RWPE1 (cell line): ENCODE results near the gene TBL3.

Source experiments
- CTCF ChIA-PET: fragments of 350-600 bp; sonication (Branson Sonifier 250); formaldehyde crosslinking; extraction: SDS; loops from one replicate; lab custom pipeline; 2021; lab: Yijun Ruan, JAX
- POLR2A ChIA-PET: fragments of 400-600 bp; formaldehyde crosslinking; extraction: SDS; loops from one replicate; lab custom pipeline; 2020; ENCODE audit warnings: antibody characterized with exemption; ENCODE audit not compliant: low non-redundant PET; lab: Yijun Ruan, JAX
- DNase-seq: peaks from one replicate; pipeline ENCODE4 v3.0.0; 2012; ENCODE audit warnings: low spot score
- H3K27ac ChIP-seq: fragments of 450-650 bp; 2 replicates; pipeline ENCODE4 v1.5.1; 2017
- TF ChIP-seq, protein P1 (sequence below): fragments of 450-650 bp; conservative IDR thresholded peaks from 2 replicates; pipeline ENCODE4 v1.5.1; 2017; ENCODE audit warnings: low read depth, mild to moderate bottlenecking

The TBL3 gene

DNA sequence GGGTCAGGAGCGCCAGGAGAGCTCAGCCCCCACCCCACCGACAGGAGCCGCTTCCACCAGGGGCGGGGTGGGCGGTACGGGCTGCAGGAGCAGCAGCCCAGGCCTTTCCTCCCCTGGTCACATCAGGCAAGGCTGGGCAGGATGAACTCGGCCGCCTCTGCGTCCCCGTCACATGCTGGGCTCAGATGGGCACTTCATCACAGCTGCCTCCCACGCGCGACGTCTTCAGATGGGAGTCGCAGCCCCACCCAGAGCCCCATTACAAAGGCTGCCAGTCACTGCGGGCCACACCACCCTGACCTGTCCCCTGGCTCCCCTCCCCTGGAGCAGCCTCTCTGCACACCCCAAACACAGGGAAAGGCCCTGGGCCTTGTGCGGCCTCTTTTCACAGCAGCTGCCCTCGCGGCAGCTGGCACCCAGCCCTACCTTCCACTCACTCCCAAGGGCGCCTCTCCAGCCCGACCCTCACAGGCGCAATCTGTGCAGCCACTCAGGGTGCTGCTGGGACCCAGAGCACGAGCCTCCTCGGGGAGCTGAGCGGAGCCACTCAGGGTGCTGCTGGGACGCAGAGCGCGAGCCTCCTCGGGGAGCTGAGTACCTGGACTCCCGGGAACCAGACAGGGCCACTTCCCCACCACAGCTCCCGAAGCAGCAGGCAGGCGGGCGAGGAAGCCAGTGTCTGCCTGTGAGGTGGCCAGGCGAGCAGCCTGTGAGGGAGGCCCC lies 33.1 kb downstream of the TBL3 start:
- ChIA-PET CTCF (interaction anchor here (0.6 to 2.5 kb wide), 4 partner anchors 136 to 202 kb away, joined by 3 to 17 read pairs (median 4); no protein-coding TSS in a partner anchor), POLR2A (interaction anchor here (0.7 kb wide), 1 partner anchor 12 kb away, joined by 3 read pairs; no protein-coding TSS in a partner anchor)
- TF ChIP-seq, protein P1, sequence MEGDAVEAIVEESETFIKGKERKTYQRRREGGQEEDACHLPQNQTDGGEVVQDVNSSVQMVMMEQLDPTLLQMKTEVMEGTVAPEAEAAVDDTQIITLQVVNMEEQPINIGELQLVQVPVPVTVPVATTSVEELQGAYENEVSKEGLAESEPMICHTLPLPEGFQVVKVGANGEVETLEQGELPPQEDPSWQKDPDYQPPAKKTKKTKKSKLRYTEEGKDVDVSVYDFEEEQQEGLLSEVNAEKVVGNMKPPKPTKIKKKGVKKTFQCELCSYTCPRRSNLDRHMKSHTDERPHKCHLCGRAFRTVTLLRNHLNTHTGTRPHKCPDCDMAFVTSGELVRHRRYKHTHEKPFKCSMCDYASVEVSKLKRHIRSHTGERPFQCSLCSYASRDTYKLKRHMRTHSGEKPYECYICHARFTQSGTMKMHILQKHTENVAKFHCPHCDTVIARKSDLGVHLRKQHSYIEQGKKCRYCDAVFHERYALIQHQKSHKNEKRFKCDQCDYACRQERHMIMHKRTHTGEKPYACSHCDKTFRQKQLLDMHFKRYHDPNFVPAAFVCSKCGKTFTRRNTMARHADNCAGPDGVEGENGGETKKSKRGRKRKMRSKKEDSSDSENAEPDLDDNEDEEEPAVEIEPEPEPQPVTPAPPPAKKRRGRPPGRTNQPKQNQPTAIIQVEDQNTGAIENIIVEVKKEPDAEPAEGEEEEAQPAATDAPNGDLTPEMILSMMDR: no peak
- DNase-seq: no peak
- H3K27ac ChIP-seq: peak overlapping the region; percentile 98

DNA sequence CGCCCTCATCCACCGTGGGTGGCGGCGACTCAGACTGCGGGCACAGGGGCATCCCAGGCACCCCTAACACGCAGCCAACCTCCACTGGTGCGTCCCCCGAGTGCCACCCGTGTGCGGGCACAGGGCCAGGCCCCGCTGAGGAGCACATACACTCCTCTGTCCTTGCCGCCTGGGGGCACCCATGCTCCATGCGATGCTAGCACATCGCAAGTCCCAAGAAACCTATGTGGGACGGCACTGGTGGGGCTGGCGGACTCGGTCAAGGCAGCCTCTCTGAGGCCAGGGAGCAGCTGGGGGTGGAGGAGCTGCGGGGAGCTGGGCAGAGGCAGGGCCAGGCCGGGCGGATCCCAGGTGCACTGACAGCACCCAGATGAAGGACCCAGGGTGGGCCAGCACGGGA lies 33.8 kb downstream of the TBL3 start:
- CTCF ChIA-PET: interaction anchor here (0.5 to 2.5 kb wide), 2 partner anchors 135 to 163 kb away, joined by 3 to 17 read pairs; no protein-coding TSS in a partner anchor
- DNase-seq: no peak
- POLR2A ChIA-PET: no interaction called here
- peak overlapping the region; percentile 98 for H3K27ac ChIP-seq
- TF ChIP-seq, protein P1: no peak

DNA sequence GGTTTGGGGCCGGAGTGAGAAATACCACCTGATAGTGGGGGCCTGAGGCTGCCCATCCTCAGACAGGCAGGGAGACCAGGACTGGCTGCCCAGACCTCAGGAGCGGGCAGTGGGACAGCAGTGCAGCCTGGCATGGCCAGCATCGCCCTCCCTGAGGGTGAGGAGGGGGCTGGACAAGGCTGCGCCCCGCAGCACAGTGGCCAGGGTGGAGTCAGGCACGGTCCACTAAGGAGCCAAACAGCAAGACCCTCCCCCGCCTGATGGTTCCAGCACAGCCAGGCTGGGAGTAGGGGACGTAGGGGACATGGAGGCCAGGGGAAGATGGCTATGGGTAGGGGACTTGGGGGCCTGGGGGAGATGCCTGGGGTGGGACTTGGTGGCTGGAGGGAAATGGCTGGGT lies 34.5 kb downstream of the TBL3 start:
- TF ChIP-seq, protein P1: no peak
- no peak for DNase-seq
- peak overlapping the region; percentile 98 for H3K27ac ChIP-seq
- POLR2A ChIA-PET: no interaction called here
- CTCF ChIA-PET: no interaction called here

DNA sequence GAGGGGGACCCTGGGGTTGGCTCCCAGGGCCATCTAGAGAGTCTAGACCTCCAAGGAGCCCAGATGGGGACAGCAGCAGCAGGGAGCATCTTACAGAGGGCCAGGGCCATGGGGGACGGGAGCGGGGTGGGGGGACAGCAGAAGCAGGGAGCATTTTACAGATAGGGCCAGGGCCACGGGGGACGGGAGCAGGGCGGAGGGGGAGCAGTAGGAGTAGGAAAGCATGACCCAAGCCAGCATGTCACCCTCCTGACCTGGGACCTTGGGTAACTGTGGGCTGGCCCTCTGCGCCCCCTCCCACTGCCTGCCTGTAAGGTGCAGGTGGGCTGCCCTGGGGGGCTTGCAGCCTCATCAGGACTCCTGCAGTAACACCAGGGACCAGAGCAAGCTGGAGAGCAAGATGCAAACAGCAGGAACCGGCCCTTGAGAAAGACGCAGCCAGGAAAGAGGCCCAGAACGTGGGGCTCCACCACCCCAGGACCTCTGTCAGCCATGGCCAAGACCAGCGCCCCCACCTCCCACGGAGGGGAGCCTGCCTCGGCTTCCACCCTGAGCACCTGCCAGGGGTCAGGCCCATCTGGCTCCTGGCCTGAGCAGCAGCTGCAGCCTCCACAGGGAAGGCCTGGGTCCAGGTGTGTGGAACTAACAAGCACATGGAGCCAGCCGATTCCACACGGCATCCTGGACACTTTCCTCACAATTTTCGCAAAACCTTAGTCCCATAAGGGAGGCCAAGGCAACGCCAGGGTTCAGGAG lies 35.4 kb downstream of the TBL3 start:
- H3K27ac ChIP-seq: peak overlapping the region; percentile 98
- POLR2A ChIA-PET: interaction anchor here (0.6 to 1.2 kb wide), 3 partner anchors 14 to 148 kb away, joined by 3 to 8 read pairs (median 3); partner anchors contain the start of genes RPS2 and TRAF7
- TF ChIP-seq, protein P1: no peak
- CTCF ChIA-PET: interaction anchor here (0.6 kb wide), 3 partner anchors 14 to 58 kb away, joined by 3 read pairs; no protein-coding TSS in a partner anchor
- DNase-seq: no peak

DNA sequence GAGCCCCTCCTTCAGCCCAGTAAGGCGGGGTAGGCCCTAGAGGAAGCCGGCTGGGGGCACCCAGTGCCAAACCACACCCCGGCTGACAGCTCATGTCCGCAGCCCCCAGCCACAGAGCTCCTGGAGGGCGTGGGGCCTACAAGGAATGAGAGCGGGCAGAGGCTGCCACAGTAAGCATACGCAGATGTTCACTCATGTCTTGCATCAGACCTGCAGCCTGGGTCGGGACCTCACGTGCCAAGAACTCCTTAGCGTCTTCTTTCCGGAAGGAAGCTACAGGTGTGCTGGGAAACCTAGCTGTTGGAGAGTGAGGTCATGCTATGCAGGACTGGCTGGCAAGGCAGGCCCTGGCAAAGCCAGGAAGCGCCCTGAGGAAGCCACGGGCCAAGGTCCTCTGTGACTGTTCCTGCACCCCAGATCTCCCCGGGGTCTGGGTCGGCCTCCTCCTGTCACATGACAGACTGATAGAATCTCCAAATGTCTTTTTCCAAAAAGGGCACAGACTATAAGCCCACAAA lies 36.2 kb downstream of the TBL3 start:
- peak; percentile 88 for DNase-seq
- TF ChIP-seq, protein P1: no peak
- ChIA-PET CTCF (interaction anchor here (0.6 kb wide), 1 partner anchor 40 kb away, joined by 3 read pairs; no protein-coding TSS in a partner anchor), POLR2A (interaction anchor here (0.6 to 1.2 kb wide), 6 partner anchors 13 to 147 kb away, joined by 3 to 8 read pairs (median 3); partner anchors contain the start of genes RPS2 and TRAF7)
- peak overlapping the region; percentile 98 for H3K27ac ChIP-seq
